NCI-H146 treated with DMSO at 0.1 percent for 48 hours (cell line): ENCODE results near the gene ZBTB7C.

ENCODE experiments used
- DNase-seq: peaks from one replicate; lab custom pipeline; 2025; ENCODE audit not compliant: unreplicated experiment; lab: John Stamatoyannopoulos, UW

Gene ZBTB7C

DNA sequence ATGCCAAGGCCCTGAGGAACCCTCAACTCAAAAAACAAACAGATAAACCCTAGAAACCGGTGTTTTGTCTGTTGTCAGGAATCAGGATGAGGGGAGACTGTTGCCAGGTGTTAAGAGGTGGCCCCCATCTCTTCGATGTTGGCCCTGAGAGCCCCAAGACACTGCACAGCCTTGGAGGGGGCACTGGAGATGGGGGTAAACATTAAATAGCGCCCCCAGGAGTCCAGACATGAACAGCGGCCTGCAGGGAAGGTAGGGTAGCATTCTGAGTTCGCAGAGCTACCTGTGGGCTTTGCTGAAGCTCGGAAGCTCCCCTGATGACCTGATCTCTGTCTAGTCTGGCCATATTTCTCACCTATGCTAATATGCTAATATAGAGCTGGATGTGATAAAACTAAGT is 381.1 kb downstream of the ZBTB7C start:
- no peak for DNase-seq

DNA sequence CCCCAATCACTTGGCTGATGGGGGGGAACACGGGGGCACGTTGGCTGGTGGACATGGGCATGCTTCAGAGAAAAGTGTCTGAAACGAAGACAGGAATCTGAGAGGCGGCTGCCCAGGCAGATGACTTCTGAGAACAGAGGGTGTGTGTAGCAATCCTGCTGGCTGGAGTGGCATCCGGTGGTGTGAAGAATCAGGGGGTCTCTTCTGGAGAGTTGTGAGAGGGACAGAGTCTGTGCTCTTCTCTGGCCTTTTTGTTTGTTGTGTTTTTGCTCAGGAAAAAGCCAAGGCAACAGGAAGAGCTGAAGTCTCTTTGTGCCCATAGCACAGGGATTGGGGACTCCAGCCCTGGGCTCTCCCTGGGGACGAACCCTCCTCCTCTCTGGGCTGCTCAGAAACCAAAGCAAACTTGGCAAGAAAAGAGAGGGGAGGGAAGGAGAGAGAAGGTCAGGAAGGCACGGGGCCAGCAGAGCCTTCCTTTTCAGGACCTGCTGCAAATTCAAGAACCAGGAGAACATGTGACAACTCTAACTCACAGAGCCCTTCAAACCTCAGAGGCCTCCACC is 381.7 kb downstream of the ZBTB7C start:
- DNase-seq = no peak

DNA sequence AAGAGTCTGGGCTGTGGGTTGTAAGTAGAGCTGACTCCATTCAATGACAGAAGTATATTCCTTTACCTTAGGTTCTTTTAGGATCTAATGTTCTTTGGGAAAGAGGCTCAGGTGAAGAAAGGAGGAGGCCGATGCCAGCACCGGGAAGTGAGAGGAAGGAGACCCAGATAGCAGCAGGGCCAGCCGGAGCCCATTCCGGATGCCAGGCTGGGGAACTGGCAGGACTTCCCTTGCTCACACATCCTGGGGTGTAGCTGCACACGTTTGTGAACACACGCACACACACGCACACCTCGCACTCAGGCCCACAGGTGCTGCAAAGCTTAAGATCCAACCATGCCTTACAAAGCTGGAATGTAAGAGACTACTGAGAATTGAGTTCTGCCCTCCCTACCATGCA is 383.0 kb downstream of the ZBTB7C start:
- no peak for DNase-seq

DNA sequence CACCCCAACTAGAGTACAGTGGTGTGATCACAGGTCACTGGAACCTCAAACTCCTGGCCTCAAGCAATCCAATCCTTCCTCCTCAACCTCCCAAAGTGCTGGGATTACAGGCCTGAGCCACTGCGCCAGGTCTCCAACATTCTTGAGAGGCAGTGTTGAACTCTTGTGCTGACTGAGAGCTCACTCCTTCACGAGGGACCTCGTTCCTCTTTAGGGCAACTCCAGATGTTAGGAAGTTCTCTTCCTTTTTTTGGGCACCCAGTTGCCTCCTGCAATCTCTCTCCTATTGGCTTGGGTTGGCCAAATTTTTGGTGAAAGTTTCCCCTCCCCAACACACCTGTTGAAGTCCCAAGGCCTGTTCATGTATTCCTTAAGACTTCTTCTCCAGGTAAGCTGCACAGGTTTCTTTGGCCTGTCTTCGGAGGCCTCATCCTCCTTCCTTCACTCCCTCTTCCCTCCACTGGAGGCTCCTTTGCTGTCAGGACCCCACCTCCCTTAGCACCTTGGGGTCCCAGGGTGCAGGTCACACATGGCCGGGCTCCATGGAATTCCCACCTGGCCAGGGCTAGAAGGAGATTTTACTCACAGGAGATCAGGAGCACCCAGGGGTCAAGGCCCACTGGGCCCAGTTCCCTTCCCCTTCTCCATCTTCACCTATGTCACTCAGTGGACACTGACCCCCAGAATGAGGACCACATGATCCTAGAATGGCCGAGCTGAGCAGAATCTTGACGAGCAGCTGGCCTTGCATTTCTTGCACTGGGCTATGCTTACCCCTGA is 384.1 kb downstream of the ZBTB7C start:
- no peak for DNase-seq

DNA sequence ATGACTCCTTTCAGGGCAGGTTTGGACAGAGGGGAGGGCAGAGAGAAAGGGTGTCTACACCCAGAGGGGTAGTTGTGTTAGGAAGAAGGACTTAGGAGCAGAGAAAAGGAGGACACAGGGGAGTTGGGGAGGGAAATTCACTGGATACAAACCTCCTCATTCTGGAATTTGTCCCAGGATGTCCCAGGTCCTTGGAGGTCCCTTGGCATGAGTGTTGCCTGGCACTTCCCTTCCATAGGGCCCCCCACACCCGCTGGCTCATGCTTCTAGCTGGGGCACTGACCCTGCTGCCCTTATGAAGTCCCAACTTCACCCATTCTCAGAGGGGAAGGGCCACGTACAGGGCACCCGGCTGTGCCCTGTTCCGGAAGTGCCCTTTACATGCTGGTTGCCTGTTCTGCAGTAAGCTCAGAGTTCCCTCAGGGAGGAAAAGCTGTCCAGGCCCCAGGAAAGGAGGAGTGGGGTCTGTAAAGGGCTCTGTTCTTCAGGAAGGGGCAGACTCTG is 385.1 kb downstream of the ZBTB7C start:
- DNase-seq = no peak

DNA sequence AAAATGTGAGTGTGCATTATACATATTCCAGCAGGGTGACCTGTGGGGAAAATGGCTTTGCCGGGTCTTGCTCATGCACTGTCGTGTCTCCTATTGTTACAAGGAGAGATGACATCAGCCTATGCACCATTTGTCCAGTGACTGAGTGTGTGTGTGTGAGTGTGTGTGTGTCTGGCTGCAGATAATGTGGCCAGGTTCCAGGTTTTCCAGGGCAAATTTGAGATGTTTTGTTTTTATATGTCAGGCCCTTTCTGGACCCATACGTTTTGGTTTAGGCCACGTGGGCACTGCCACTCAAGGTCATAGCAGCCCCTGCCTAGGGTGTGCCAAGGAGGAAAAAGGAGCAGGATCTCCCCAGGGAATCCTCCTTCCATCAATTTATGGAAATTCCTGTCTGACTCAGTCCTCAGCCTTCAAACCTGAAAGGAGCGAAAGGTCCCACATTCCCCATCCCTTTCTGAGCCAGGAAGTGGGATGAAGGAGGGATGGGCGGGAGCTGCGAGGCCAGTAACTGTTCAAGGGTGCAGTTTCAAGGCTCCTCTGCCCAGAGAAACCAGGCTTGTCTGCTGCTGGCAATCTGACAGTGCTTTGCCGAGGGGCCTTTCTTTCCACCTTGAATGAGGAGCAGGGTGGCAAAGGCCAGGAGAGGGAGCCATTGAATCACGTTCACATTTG is 385.7 kb downstream of the ZBTB7C start:
- peak; percentile 85 for DNase-seq

DNA sequence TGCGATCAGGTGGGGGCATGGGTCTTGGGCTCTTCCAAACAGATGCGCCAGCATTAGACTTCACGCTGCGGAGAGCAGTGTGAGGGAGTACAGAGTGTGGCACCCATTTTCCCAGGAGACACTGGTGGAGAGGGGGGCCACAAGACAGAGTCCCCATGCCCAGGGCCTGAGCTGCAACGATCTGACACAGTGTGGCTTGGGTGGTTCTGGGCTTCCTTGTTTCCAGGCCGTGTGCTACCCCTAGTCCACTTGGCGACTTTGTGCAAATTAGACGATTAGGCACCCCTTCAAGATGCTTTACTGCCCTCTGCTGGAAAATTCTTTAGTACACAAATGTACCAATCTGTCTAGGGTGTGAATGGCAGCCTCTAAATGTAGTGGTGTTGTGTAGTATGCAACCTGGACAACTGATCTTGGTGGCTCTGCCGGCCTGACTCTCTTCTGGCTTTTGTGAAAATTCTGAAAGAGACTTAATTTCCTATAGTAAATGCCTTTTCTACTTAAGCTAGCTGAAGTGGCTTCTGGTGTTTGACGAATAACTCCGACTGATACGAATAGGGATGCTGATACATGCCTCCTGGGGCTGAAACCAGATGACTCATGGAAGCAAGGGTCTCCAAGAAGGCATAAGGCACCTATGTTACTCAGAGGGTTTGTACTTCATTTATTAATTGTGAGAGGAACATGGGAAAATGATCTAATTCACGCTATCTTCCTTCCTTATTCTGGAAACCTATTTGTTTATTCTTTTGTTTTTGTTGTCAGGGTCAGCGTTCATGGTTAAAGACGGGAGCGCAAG is 386.5 kb downstream of the ZBTB7C start:
- peak; percentile 96 for DNase-seq

DNA sequence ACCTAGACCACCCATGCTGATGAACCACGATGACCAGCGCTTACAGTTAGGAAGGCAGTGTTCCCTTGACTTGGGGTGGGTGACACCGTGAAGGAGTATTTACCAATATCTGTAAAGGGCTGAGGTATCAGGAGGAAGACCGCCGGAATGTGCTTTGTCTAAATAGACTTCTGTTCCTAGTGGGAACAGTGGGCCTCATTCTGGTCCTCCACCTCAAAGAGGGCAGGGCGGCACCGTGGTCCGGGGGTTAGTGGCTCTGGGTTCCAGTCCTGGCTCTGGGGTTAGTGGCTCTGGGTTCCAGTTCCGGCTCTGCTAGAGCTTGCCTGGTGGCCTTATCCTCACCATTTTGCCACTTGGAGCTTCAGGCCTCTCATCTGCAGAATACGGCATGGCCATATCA is 387.2 kb downstream of the ZBTB7C start:
- DNase-seq = no peak

DNA sequence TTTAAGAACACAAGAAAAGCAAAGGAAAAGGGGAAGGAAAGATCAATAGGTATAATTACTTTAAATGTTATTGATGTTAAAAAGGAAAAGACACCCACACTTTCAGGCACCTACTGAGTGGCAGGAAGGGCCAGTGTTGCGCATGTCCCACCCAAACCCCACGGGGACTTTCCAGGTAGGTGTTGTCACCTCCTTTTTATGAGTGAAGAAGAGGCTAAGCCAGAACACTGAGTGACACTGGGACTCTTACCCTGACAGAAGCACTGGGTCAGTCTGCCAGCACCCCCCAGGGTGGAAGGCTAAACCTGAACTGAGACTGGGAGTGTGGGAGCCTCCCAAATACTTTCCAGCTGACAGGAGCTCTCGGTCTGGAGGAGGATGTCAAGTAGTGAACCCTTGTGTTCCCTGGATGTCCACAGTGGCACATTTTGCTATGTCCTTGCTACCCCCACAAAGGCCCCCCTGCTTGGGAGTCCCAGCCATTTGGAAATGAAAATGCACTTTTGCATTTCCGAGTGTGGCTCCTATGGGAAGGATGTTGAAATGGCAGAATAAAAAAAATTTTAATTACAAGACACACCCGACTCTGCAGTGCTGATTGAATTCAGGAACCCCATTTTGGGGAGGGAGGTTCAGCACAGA is 387.8 kb downstream of the ZBTB7C start:
- DNase-seq = no peak

DNA sequence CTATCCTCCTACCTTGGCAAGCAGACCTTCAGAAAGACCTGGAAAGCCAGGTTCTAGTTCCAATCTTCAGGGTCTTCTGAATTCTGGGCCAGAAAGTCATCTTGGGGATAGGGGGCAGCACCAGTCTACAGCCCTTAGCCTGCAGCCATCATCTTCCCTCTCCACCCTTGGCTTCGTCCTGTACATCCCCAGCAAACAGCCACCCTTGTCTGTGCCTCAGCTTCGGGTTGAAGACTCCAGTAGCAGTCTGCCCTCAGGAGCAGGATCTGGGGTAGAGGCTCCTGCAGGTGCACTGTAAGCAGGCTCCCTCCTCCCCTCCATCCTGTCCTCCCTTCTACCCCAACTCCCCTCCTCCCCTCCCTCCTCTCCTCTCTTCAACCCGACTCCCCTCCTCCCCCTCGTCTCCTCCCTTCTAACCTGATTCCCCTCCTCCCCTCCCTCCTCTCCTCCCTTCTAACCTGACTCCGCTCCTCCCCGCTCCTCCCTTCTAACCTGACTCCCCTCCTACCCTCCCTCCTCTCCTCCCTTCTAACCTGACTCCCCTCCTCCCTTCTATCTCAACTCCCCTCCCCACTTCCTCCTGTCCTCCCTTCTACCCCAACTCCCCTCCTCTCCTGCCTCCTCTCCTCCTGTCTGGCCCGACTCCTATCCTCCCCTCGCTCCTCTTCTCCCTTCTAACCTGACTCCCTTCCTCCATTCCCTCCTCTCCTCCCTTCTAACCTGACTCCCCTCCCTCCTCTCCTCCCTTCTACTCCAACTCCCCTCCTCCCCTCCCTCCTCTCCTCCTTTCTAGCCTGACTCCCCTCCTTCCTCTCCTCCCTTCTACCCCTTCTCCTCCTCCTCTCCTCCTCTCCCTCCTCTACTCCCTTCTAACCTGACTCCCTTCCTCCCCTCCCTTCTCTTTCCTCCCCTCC is 388.6 kb downstream of the ZBTB7C start:
- DNase-seq = no peak

DNA sequence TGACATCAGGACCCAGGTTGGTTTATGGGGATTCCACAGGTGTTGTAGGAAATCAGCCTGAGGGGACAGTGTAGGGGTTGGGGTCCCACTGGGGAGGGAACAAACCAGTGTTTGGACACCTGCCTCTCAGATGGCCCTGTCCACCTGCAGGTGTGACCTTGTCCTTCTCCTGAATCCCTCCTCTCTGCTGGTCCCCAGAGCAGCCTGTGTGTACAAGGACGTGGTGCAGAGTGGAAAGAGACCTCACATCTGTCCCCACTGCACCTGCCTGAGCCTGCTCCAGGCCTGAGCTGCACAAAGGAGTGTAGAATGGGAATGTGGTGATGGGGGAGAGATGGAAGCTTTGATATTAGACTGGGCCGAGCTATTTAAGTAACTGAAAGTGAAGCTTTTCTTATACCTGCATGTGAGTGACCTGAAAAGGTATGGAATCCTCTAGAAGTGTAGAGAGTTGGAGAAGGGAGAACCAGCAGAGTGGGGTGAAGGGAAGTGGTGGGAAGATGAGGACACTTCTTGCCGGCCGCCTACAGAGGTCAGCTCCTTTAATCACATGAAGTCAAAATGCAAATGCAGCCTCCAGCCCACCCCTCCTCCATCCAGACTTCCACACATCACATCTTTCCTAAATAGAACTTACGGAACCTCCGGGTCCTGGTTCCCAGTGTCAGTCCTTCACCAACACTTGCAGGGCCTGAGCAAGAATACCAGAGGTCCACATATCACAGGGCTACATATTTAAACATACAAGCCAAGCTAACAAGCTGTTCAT is 389.4 kb downstream of the ZBTB7C start:
- DNase-seq = peak; percentile 98

DNA sequence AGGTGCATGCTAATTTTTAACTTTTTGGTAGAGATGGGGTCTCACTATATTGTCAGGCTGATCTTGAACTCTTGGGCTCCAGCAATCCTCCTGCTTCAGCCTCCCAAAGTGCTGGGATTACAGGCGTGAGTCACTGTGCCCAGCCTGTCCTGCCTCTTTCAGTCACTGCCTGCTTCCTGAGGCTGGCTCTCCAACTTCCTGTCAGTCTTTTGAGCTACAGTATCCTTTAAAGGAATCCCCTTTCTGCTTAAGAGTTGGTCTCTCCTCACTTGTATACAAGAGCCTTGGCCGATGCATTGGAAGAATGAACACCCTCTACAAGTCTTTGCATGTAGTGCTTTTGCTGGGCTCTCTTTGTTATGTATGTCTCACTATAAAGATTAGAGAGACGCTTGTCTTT is 390.3 kb downstream of the ZBTB7C start:
- peak; percentile 92 for DNase-seq

DNA sequence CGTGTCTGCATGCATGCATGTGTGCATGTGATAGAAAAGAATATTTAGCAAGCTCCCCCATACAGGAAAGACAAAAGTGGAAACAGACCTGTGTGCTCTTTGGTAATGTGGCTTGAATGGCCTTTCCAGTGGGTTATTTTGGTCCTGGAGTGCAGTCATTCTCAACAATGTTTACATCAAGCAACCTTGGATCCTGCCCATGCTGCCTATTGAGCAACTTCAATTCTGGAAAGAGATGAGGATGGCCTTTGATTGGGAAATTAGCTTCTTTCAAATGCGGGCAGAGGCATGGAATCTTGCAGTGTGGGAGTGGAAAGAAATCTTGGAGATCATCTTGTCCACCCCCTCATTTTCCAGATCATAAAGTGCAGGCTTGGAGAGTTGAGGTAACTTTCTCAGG is 391.5 kb downstream of the ZBTB7C start:
- no peak for DNase-seq

DNA sequence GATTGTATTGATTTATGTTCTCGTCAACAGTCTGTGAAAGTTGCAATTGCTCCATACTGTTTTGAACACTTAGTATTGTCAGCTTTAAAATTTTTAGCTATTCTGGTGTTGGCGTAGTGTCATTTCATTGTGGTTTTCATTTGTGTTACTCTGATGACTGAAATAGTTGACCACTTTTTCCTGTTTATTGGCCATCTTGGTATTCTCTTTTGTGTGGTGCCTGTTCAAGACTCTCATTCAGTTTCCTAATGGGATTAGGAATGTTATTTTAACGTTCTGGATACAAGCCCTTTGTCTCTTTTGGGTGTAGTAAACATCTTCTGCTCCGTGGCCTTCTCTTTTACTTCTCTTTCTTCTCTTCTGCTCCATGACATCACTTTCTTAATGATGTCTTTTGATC is 396.0 kb downstream of the ZBTB7C start:
- DNase-seq = no peak

DNA sequence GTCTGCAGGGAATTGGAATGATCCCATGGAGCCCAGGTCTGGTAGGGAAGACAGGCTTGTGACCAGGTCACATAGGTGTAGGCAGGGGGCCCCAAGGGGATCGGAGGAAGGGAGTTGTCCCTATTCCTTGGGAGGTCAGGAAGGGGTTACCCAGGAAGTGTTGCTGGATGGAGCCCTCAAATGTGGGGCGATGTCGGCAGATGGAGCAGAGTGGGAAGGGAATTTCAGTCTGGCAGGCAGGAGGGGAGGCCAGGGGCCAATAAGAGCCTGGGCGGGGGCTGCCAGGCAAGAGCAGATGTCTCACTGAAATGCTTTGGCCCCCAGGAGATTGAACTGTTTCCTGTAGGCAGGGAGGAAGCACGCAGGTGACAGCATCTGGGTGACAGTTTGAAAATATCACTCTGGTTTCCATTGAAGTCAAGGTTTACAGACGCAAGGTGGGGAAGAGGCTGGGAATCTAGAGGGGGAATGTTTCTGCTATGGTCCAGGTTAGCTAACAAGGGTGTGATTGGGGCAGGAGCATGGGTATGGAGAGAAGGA is 397.2 kb downstream of the ZBTB7C start:
- DNase-seq = no peak

DNA sequence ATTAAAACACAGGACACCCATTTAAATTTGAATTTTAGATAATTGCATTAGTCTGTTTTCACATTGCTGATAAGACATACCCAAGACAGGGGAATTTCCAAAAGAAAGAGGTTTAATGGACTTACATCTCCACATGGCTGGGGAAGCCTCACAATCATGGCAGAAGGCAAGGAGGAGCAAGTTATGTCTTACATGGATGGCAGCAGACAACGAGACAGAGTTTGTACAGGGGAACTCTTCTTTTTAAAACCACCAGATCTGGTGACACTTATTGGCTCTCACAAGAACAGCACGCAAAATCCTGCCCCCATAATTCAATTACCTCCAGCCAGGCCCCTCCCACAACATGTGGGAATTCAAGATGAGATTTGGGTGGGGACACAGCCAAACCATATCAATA is 398.9 kb downstream of the ZBTB7C start:
- no peak for DNase-seq

DNA sequence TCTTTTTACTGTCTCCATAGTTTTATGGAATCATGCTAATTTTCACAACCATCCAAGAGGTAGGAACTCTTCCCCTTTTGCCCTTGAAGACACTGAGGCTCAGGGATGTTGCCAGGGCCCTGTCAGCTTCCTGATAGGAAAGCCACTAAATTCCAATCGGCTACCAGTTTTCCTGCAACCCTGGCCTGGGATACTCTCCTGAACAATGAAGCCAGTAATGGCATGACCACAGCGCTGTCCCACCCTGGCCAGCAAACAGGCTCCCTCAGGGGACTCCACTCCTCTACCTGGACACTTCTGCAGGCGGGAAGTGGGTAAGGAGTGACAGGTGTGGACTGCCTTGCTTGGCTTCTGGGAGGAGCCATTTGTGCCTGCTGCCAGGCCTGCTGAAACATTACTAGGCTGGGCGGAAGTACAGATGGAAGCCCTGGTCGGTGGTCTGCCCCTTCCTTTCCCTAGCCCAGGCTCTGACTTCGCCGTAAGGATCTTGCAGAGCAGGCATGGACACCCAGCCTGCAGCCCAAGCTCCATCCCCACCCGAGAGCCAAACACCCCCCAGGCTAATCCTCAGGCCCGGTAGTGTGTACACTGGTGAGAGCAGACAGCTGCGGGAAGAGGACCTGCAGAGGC is 400.0 kb downstream of the ZBTB7C start:
- no peak for DNase-seq

DNA sequence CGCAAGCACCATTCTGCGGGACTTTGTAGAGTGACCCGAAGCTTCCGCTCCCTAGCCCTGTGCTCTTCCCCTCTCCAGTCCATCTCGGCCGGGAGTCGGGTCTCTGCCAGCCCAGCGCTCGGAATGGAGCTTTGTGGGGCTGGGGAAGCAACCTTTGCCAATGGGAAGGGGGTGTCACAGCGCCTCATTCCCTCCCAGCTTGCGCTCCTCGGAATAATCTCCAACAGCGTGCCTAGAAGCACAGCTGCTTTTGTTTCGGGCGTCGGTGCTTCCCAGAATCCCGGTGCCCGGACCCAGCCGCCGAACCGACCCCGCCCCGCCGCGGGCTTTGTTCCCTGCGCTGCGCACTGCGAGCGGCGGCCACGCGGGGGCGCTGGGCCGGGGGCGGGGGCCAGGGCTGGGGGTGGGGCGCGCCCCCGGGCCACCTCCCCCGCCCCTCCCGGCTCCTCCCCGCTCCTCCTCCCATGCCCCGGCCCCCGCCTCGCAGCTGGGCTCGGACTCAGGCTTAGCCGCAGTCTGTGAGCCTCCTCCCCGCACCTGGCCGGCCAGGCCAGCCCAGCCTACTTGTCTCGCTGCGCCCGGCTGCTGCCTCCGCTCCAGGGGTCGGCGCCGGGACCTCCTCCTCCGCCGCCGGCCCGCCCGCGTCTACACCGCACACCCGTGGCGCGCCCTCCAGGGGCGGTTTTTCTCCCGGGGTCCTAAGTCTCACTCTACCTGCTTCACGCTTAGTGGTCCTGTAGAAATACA is 401.1 kb downstream of the ZBTB7C start:
- peak; percentile 90 for DNase-seq
